Stimulated activated CD4-positive, alpha-beta T cell treated with anti-CD3 and anti-CD28 coated beads, Interleukin-1b, Interleukin-23, amount 100 ng/mL, for 24 hours (primary cell): Measurements from ENCODE around the gene HOOK2.
"Not testable (repeated sequence)": the region's sequence is repeated elsewhere in the genome, so short reads cannot be mapped to it uniquely, and the experiment has no call there.

Source experiments
- DNase-seq, 4 experiments: peaks; one replicate each; pipeline ENCODE4 v3.0.0-alpha.2; 2020; ENCODE audit warnings: low read depth in 4 of 4, low spot score in 1 of 4

HOOK2 gene

GRCh38 chr19:12722566-12723380, 52.6 kb downstream of the HOOK2 start:
- peak; percentile 69 to 89 (median 82) for DNase-seq

DNA sequence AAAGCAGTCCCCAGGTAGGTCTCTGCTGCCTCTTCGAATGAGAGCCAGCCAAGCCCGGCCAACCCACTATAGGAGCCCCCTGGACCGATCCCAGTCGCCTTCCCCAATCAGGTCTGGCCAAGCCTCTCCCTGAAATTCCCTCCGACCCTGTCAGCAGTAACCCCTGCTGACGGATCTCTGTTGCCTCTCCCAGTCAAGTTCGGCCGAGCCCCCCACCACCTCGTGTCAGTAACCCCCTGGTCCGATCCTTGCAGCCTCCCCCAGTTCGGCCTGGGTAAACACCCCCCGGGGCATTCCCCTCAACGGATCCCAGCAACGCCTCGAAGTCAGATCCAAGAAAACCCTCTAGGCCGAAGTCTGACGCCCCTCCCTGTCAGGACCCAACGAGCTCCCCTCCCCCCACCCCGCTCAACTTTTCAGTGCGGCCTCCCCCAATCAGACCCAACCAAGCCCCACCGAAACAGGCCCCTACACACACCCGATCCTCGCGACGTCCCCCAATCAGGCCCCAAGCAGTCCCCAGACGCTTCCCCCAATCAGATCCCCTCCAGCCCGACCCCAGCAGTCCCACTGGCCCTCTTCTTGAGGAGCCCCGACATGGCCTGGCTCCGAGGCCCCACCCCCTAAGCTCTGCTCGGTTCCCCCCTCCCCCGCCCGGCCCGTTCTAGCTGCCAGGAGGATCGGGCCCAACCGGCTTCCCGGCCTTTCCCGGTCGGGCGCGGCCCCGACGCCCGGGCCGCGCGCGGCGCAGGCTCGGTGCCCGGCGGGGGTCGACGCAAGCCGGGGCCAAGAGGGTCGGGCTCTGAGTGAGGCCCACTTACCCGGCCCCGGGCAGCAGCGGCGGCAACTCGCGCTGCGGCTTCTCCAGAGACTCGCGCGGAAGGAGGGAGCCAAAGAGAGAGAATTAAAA, 53.4 kb downstream of the HOOK2 start:
- no peak for DNase-seq

GRCh38 chr19:12720851-12721655, 54.3 kb downstream of the HOOK2 start:
- DNase-seq = no peak

- no peak for DNase-seq
These were observed 55.1 kb downstream of the HOOK2 start for GRCh38 chr19:12720296-12720695.

GRCh38 chr19:12715929-12716328, 59.4 kb downstream of the HOOK2 start:
- no peak for DNase-seq

DNA sequence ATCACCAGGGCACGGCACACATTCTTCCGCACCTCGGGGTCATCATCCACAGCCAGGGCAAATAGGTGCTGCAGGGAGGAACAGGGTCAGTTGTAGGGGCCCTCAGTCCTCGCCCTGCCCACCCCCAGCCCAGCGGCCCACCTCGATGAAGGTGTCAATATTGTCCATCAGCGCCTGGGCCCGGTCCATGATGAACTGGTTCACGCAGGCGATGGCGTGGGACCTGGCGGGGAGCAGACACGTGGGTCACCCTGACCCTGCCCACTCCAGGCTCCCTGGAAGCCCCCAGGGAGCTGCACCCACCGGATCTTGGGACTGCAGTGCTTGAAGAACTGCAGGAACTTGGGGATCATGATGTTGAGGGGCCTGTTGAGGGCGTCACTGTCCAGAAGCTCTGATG, 60.2 kb downstream of the HOOK2 start:
- no peak for DNase-seq

GRCh38 chr19:12713304-12713703, 62.0 kb downstream of the HOOK2 start:
- DNase-seq = not testable (repeated sequence)
